A673 (cell line): ENCODE data around the gene ENDOD1.

Experiments used
- EZH2 ChIP-seq: fragments of 200-600 bp; sonication (generic); IDR thresholded peaks from 2 replicates; pipeline ENCODE4 v1.6.1; 2017; ENCODE audit warnings: borderline replicate concordance, low read depth, mild to moderate bottlenecking, mixed read lengths, antibody characterized with exemption, low read length; ENCODE audit not compliant: poor library complexity, severe bottlenecking
- TF ChIP-seq, protein P1 (sequence below): fragments of 300-800, 200-600 bp; sonication (generic); conservative IDR thresholded peaks from 2 replicates; pipeline ENCODE4 v1.5.1; 2017; ENCODE audit warnings: low read depth, mild to moderate bottlenecking, antibody characterized with exemption, low read length, moderate library complexity, mixed read lengths

GRCh38 chr11:95152876-95153856 lies 63.5 kb downstream of the ENDOD1 start:
- TF ChIP-seq, protein P1, sequence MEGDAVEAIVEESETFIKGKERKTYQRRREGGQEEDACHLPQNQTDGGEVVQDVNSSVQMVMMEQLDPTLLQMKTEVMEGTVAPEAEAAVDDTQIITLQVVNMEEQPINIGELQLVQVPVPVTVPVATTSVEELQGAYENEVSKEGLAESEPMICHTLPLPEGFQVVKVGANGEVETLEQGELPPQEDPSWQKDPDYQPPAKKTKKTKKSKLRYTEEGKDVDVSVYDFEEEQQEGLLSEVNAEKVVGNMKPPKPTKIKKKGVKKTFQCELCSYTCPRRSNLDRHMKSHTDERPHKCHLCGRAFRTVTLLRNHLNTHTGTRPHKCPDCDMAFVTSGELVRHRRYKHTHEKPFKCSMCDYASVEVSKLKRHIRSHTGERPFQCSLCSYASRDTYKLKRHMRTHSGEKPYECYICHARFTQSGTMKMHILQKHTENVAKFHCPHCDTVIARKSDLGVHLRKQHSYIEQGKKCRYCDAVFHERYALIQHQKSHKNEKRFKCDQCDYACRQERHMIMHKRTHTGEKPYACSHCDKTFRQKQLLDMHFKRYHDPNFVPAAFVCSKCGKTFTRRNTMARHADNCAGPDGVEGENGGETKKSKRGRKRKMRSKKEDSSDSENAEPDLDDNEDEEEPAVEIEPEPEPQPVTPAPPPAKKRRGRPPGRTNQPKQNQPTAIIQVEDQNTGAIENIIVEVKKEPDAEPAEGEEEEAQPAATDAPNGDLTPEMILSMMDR = no peak
- TF ChIP-seq EZH2 = no peak
